MM.1S (cell line): ENCODE results near the gene UBL4A.

Experiments used
- DNase-seq: peaks from one replicate; pipeline ENCODE4 v3.0.0-alpha.2; 2015
- H2AFZ ChIP-seq: fragments of 300-600 bp; sonication (generic); 2 replicates; pipeline ENCODE4 v1.6.0; 2016; ENCODE audit warnings: antibody characterized with exemption, low read length
- H3F3A ChIP-seq: fragments of 300-600 bp; sonication (generic); 2 replicates; pipeline ENCODE4 v1.6.1; 2016; ENCODE audit warnings: mild to moderate bottlenecking, antibody characterized with exemption, low read length, moderate library complexity, mixed read lengths; ENCODE audit not compliant: insufficient read depth
- H3K27ac ChIP-seq: fragments of 300-600 bp; sonication (generic); 2 replicates; pipeline ENCODE4 v1.5.1; 2016; ENCODE audit warnings: mild to moderate bottlenecking, low read length
- H3K27me3 ChIP-seq: fragments of 300-600 bp; sonication (generic); replicated peaks from 2 replicates; pipeline ENCODE4 v1.6.0; 2016; ENCODE audit warnings: low read length; ENCODE audit not compliant: insufficient read depth
- H3K36me3 ChIP-seq: fragments of 300-600 bp; sonication (generic); replicated peaks from 2 replicates; pipeline ENCODE4 v1.6.1; 2016; ENCODE audit warnings: mild to moderate bottlenecking, low read length, mixed read lengths; ENCODE audit not compliant: insufficient read depth
- H3K4me1 ChIP-seq: fragments of 300-600 bp; sonication (generic); 2 replicates; pipeline ENCODE4 v1.6.1; 2016; ENCODE audit warnings: low read length, mixed read lengths
- H3K4me2 ChIP-seq: fragments of 300-600 bp; sonication (generic); 2 replicates; pipeline ENCODE4 v1.6.0; 2016; ENCODE audit warnings: low read depth, low read length
- H3K4me3 ChIP-seq: fragments of 300-600 bp; sonication (generic); 2 replicates; pipeline ENCODE4 v1.5.1; 2016; ENCODE audit warnings: low read length, mixed read lengths
- H3K79me2 ChIP-seq: fragments of 300-600 bp; sonication (generic); 2 replicates; pipeline ENCODE4 v1.6.1; 2016; ENCODE audit warnings: mixed run types, low read length, mixed read lengths
- H3K9ac ChIP-seq: fragments of 300-600 bp; sonication (generic); 2 replicates; pipeline ENCODE4 v1.6.1; 2016; ENCODE audit warnings: low read length, mixed read lengths
- H3K9me2 ChIP-seq: fragments of 300-600 bp; sonication (generic); replicated peaks from 2 replicates; pipeline ENCODE4 v1.6.1; 2016; ENCODE audit warnings: mild to moderate bottlenecking, low read length, mixed read lengths; ENCODE audit not compliant: insufficient read depth
- H3K9me3 ChIP-seq: fragments of 300-600 bp; sonication (generic); replicated peaks from 2 replicates; pipeline ENCODE4 v1.6.1; 2016; ENCODE audit warnings: mild to moderate bottlenecking, low read length, mixed read lengths; ENCODE audit not compliant: insufficient read depth
- H4K20me1 ChIP-seq: fragments of 300-600 bp; sonication (generic); 2 replicates; pipeline ENCODE4 v1.6.1; 2016; ENCODE audit warnings: mild to moderate bottlenecking, low read length, moderate library complexity, mixed read lengths; ENCODE audit not compliant: insufficient read depth
- EZH2 ChIP-seq: fragments of 300-600 bp; sonication (generic); optimal IDR thresholded peaks from 2 replicates; pipeline ENCODE3; 2017; ENCODE audit warnings: low read depth, mild to moderate bottlenecking, antibody characterized with exemption, low read length, mixed read lengths
- EZH2phosphoT487 ChIP-seq: fragments of 300-600 bp; sonication (generic); IDR thresholded peaks from 2 replicates; pipeline ENCODE4 v1.6.1; 2018; ENCODE audit warnings: antibody characterized with exemption, low read length
- TF ChIP-seq, protein P1 (sequence below): fragments of 300-600 bp; sonication (generic); IDR thresholded peaks from 2 replicates; pipeline ENCODE4 v1.5.1; 2016; ENCODE audit warnings: antibody characterized with exemption, low read length, mixed read lengths

Gene UBL4A

DNA sequence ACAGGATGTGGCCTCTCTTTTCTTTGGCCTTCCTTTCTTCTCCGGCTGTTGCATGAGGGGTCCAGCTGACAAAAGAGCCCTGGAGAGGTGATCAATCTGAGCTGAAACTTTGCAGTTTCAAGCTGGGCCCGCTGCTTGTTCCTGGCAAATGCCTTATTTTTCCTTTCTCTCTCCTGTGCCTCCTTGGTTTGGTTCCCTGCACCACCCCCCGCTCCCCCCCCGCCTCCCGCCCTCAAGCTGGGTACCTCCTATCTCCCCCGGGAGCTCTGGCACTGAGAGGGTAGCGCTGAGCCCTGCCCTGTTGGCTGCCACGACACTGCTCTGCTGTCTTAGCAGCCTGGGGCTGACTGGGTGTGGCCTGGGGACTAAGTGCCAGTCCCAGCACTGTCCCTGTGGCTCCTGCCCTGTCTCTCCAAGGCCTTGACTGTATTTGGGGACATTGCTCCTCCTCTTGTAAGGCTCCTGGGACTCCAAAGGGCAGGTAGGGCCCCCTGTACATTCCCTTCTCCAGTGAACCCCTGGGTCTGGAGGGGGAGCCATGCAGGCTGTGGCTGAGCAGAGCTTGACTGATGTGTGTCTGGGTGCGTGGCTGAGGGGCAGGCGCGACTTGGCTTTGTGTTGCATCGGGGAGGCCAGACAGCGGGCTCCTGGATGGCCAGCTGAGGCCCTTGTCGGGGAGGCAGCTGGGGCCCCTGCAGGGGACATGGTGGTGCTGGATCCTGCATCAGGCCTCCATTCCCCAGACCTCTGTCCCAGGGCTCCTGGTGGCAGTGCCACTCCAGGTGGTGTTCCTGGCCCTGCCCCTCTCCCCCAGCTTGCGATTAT, 27.2 kb downstream of the UBL4A start:
- Histone ChIP-seq H3K79me2 (peaks cover 5% of the 10 kb centered on the region; the same call in 1 of the 2 replicates), H3K27me3 (no peaks in the 10 kb centered on the region), H2AFZ (no peak overlapping the region), H4K20me1 (no peaks in the 10 kb centered on the region), H3F3A (no peaks in the 10 kb centered on the region), H3K4me1 (no peaks in the 10 kb centered on the region), H3K9me3 (no peaks in the 10 kb centered on the region), H3K36me3 (no peaks in the 10 kb centered on the region), H3K27ac (no peak overlapping the region), H3K9ac (no peak overlapping the region; the same call in 1 of the 2 replicates), H3K4me3 (peak overlapping the region; percentile 66), H3K9me2 (no peaks in the 10 kb centered on the region), H3K4me2 (peak overlapping the region; percentile 72; the same call in 1 of the 2 replicates)
- DNase-seq, result peak; percentile 34
- TF ChIP-seq, protein P1, sequence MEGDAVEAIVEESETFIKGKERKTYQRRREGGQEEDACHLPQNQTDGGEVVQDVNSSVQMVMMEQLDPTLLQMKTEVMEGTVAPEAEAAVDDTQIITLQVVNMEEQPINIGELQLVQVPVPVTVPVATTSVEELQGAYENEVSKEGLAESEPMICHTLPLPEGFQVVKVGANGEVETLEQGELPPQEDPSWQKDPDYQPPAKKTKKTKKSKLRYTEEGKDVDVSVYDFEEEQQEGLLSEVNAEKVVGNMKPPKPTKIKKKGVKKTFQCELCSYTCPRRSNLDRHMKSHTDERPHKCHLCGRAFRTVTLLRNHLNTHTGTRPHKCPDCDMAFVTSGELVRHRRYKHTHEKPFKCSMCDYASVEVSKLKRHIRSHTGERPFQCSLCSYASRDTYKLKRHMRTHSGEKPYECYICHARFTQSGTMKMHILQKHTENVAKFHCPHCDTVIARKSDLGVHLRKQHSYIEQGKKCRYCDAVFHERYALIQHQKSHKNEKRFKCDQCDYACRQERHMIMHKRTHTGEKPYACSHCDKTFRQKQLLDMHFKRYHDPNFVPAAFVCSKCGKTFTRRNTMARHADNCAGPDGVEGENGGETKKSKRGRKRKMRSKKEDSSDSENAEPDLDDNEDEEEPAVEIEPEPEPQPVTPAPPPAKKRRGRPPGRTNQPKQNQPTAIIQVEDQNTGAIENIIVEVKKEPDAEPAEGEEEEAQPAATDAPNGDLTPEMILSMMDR, result no peak
- no peak for TF ChIP-seq EZH2phosphoT487
- no peak for TF ChIP-seq EZH2

DNA sequence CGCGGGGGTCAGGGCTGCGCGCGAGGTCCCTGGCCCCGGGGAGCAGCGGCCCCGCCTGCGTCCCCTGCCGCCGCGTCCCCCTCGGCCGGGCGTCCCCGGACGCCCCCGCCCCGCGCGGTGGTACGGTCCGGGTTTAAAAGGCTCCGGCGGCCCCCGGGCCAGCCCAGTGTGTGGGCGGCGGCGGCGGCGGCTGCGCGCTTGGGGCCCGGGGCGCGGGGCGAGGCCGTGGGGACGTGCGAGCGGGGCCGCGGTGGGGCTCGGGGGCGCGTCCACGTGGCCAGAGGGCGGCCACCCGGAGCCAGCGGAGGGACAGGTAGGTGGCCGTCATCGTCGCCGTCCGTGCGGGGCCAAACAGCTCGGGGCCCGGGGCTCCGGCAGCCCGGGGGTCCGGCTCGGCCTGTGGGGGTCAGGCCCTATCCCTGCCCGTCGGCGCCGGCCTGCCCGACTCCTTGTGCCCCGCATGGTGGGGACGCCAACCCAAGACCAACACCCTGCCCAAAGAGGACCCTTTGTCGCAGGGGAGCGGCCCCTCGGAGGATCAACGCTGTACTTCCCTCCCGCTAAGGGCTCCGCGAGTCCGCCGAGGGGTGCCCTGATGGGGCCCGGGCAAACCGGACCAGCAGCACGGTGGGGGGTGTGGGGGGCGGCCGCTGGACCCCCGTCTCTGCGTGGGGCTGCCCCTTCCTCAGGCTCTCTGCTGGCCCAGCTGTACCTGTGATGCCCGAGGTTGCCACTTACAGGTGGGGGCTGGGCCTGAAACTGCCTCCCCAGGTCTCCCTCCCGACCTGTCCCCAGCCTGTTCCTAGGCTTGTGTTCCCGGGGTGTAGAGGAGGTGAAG, 28.1 kb downstream of the UBL4A start, which contains the start of gene PLXNA3:
TSS of gene PLXNA3 (plus strand) at position 166 of the 838 bp plus-strand sequence. CDS start 1,903 bp downstream, outside the sequence.
- Histone ChIP-seq H2AFZ (peak within 1 kb of the TSS; percentile 48; the same call in 1 of the 2 replicates), H4K20me1 (no peaks in the 10 kb centered on the region), H3K4me2 (peak within 1 kb of the TSS; percentile 72), H3K79me2 (peaks cover 5% of the 10 kb centered on the region; the same call in 1 of the 2 replicates), H3K36me3 (no peaks in the 10 kb centered on the region), H3K27ac (no peak within 1 kb of the TSS), H3K9me3 (no peaks in the 10 kb centered on the region), H3K4me3 (peak within 1 kb of the TSS; percentile 66), H3K9me2 (no peaks in the 10 kb centered on the region), H3F3A (no peaks in the 10 kb centered on the region), H3K9ac (peak within 1 kb of the TSS; percentile 40; the same call in 1 of the 2 replicates), H3K4me1 (no peaks in the 10 kb centered on the region), H3K27me3 (no peaks in the 10 kb centered on the region)
- DNase-seq, result peak; percentile 39
- TF ChIP-seq EZH2phosphoT487, result no peak
- TF ChIP-seq, protein P1, result no peak
- TF ChIP-seq EZH2, result no peak

DNA sequence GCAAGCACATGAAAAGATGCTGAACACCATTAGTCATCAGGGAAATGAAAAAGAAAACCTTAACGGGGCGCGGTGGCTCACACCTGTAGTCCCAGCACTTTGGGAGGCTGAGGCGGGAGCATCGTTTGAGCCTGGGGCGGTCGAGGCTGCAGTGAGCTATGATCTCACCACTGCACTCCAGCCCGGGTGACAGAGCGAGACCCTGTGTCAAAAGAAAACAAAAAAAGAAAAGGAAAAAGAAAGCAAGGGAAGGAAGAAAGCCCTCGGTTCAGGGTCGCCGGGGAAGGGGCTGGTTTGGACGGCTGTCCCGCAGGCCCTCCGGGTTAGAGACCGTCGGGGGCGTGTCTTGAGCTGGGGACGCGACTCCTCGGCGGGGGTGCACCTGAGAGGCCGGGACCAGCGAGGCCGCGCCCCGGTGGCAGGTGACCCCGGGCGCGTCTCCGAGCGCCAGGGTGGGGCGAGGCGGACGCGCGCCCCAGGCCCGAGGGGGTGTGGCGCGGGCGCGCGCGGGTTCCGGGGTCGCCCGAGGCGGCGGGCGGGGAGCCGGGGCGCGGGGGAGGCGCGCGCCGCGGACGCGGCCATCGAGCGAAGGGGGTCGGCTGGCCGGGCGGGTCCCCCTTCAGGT, 28.8 kb downstream of the UBL4A start:
- peak overlapping the region; percentile 48; the same call in 1 of the 2 replicates for H2AFZ ChIP-seq
- H4K20me1 ChIP-seq, result no peaks in the 10 kb centered on the region
- no peaks in the 10 kb centered on the region for H3K4me1 ChIP-seq
- TF ChIP-seq, protein P1, result no peak
- TF ChIP-seq EZH2phosphoT487 (no peak), EZH2 (no peak)
- peak overlapping the region; percentile 52; the same call in 1 of the 2 replicates for H3K4me2 ChIP-seq
- H3K4me3 ChIP-seq, result peak overlapping the region; percentile 54
- H3K79me2 ChIP-seq, result peaks cover 5% of the 10 kb centered on the region; the same call in 1 of the 2 replicates
- H3K9ac ChIP-seq, result no peak overlapping the region
- H3K27me3 ChIP-seq, result no peaks in the 10 kb centered on the region
- H3K9me3 ChIP-seq, result no peaks in the 10 kb centered on the region
- no peaks in the 10 kb centered on the region for H3K9me2 ChIP-seq
- DNase-seq, result peak; percentile 54
- H3F3A ChIP-seq, result no peaks in the 10 kb centered on the region
- no peak overlapping the region for H3K27ac ChIP-seq
- no peaks in the 10 kb centered on the region for H3K36me3 ChIP-seq
